K562 (cell line): ENCODE results near the gene COL1A1. TPM values are rescaled to one million over a fixed set of nuclear protein-coding genes. Genes with fewer than 3 reads are reported as not detected.
A peak's percentile ranks its signal among the peaks of the same experiment; 100 is the strongest.

Experiments used
- ARHGAP35 ChIP-seq: fragments of 450-650 bp; IDR thresholded peaks from 2 replicates; pipeline ENCODE4 v1.6.1; 2018; ENCODE audit not compliant: partially characterized antibody
- ARNT ChIP-seq, 2 experiments: fragments of 450-650 bp; IDR thresholded peaks; 2 replicates each; pipeline ENCODE4 v1.6.1; 2016; ENCODE audit warnings: mild to moderate bottlenecking in 1 of 2
- CAMTA2 ChIP-seq: fragments of 250-450 bp; sonication (Bioruptor Pico); conservative IDR thresholded peaks from 2 replicates; pipeline ENCODE4 v1.5.1; 2022
- EWSR1 ChIP-seq: fragments of 450-650 bp; IDR thresholded peaks from 2 replicates; pipeline ENCODE4 v1.6.1; 2018; ENCODE audit warnings: borderline replicate concordance, mild to moderate bottlenecking, low read depth, moderate library complexity; ENCODE audit not compliant: partially characterized antibody
- MCM7 ChIP-seq, 2 experiments: fragments of 450-650 bp; IDR thresholded peaks; 2 replicates each; pipeline ENCODE4 v1.6.1; 2016 to 2018
- NBN ChIP-seq: fragments of 450-650 bp; IDR thresholded peaks from 2 replicates; pipeline ENCODE4 v1.6.1; 2016; ENCODE audit warnings: low read depth, mild to moderate bottlenecking
- NFIX ChIP-seq: fragments of 250-450 bp; sonication (Bioruptor Pico); IDR thresholded peaks from 2 replicates; pipeline ENCODE4 v1.4.0; 2020; ENCODE audit warnings: low read depth, mild to moderate bottlenecking, moderate library complexity
- NR2C2 ChIP-seq, 2 experiments: fragments of 200-800 bp in 1 of 2; sonication (Bioruptor generic) in 1 of 2; sonication (generic) in 1 of 2; formaldehyde crosslinking in 1 of 2; IDR thresholded peaks; 2 replicates each; pipeline versions ENCODE4 v1.6.1 to v1.8.0; 2016 to 2022; ENCODE audit warnings: mild to moderate bottlenecking in 1 of 2, missing compliant biosample characterization in 1 of 2, missing genetic modification characterization in 1 of 2, missing genetic modification reagents in 1 of 2
- OTX1 ChIP-seq: fragments of 450-650 bp; formaldehyde crosslinking; IDR thresholded peaks from 2 replicates; pipeline ENCODE4 v1.4.0; 2022; ENCODE audit warnings: mild to moderate bottlenecking
- POLR3G ChIP-seq: IDR thresholded peaks from 2 replicates; pipeline ENCODE4 v1.6.1; 2011; ENCODE audit not compliant: insufficient read length, insufficient replicate concordance; ENCODE audit errors: extremely low read depth
- RBFOX2 ChIP-seq: fragments of 200-400 bp; formaldehyde crosslinking; IDR thresholded peaks from 2 replicates; pipeline ENCODE4 v1.6.1; 2017; ENCODE audit warnings: low read depth, mild to moderate bottlenecking, low read length, moderate library complexity
- RFX7 ChIP-seq: fragments of 250-450 bp; sonication (Bioruptor Pico); IDR thresholded peaks from 2 replicates; pipeline ENCODE4 v1.5.1; 2021; ENCODE audit warnings: mild to moderate bottlenecking
- SETDB1 ChIP-seq: IDR thresholded peaks from one replicate; pipeline ENCODE4 v1.6.1; 2012; ENCODE audit warnings: low read length, control low read depth, inconsistent platforms
- SNIP1 ChIP-seq: fragments of 450-650 bp; IDR thresholded peaks from 2 replicates; pipeline ENCODE4 v1.7.1; 2017; ENCODE audit warnings: low read depth, mild to moderate bottlenecking
- SRSF3 ChIP-seq: fragments of 200-400 bp; formaldehyde crosslinking; IDR thresholded peaks from 2 replicates; pipeline ENCODE4 v1.6.1; 2016; ENCODE audit warnings: mild to moderate bottlenecking, low read length, moderate library complexity; ENCODE audit not compliant: insufficient read depth
- TAF9B ChIP-seq: fragments of 450-650 bp; IDR thresholded peaks from 2 replicates; pipeline ENCODE4 v1.6.1; 2018; ENCODE audit warnings: mild to moderate bottlenecking; ENCODE audit not compliant: partially characterized antibody
- ZC3H8 ChIP-seq: fragments of 450-650 bp; IDR thresholded peaks from 2 replicates; pipeline ENCODE4 v1.6.1; 2017
- ZFP1 ChIP-seq: fragments of 450-650 bp; formaldehyde crosslinking; IDR thresholded peaks from 2 replicates; pipeline ENCODE4 v1.4.0; 2020; ENCODE audit warnings: mild to moderate bottlenecking, mixed read lengths
- ZFP30 ChIP-seq: fragments of 250-450 bp; sonication (Bioruptor Pico); IDR thresholded peaks from 2 replicates; pipeline ENCODE4 v1.8.0; 2022; ENCODE audit warnings: moderate library complexity, mild to moderate bottlenecking, inconsistent platforms, borderline replicate concordance
- polyA plus RNA-seq, 8 experiments: library from polyadenylated mRNA; depleted of rRNA in 4 of 8; stranded (reverse) in 5 of 8; unstranded in 3 of 8; fragments of >200 nt; fragmentation: Nextera tagmentation in 2 of 8; fragmentation: Illumina TruSeq in 1 of 8; extraction: Ambion mirVana in 2 of 8; extraction: Trizol in 1 of 8; gene quantifications; 2 replicates each; pipeline versions ENCODE4 v1.2.1 to v1.2.3, GENCODE V29; 2011 to 2014; ENCODE audit warnings: inconsistent platforms in 1 of 8, missing spikeins in 1 of 8
- total RNA-seq, 7 experiments: library from RNA; depleted of rRNA in 6 of 7; stranded (reverse); fragments of >200 nt in 6 of 7; fragmentation: Illumina TruSeq in 2 of 7; extraction: Trizol in 2 of 7; gene quantifications; 2 replicates each; pipeline versions ENCODE4 v1.2.1 to v1.2.3, GENCODE V29; 2011 to 2021; ENCODE audit warnings: low replicate concordance in 1 of 7
- TF ChIP-seq, protein P1 (sequence below): sonication (generic); formaldehyde crosslinking; IDR thresholded peaks from 2 replicates; pipeline ENCODE4 v1.9.0; 2022; ENCODE audit warnings: mild to moderate bottlenecking, missing genetic modification reagents
- TF ChIP-seq, protein P2 (sequence below): fragments of 450-650 bp; IDR thresholded peaks from 2 replicates; pipeline ENCODE4 v1.6.1; 2017; ENCODE audit warnings: mild to moderate bottlenecking, moderate library complexity
- TF ChIP-seq, protein P3 (sequence below): fragments of 250-450 bp; sonication (Bioruptor Pico); IDR thresholded peaks from 2 replicates; pipeline ENCODE4 v1.4.0; 2020; ENCODE audit warnings: mild to moderate bottlenecking
- TF ChIP-seq, protein P4 (sequence below): fragments of 250-450 bp; sonication (Bioruptor Pico); IDR thresholded peaks from 2 replicates; pipeline ENCODE4 v1.8.0; 2022; ENCODE audit warnings: inconsistent platforms, mild to moderate bottlenecking, moderate library complexity, borderline replicate concordance
- TF ChIP-seq, protein P5 (sequence below): sonication (generic); formaldehyde crosslinking; IDR thresholded peaks from 2 replicates; pipeline ENCODE4 v1.5.0; 2020; ENCODE audit warnings: missing genetic modification reagents

Gene COL1A1
- total and polyA plus RNA-seq, 9 of the 15 experiments (the other 6 are each of a cell fraction or from before 2014, with no cell fraction given): 0.04 to 3.4 (median 0.18) TPM

DNA sequence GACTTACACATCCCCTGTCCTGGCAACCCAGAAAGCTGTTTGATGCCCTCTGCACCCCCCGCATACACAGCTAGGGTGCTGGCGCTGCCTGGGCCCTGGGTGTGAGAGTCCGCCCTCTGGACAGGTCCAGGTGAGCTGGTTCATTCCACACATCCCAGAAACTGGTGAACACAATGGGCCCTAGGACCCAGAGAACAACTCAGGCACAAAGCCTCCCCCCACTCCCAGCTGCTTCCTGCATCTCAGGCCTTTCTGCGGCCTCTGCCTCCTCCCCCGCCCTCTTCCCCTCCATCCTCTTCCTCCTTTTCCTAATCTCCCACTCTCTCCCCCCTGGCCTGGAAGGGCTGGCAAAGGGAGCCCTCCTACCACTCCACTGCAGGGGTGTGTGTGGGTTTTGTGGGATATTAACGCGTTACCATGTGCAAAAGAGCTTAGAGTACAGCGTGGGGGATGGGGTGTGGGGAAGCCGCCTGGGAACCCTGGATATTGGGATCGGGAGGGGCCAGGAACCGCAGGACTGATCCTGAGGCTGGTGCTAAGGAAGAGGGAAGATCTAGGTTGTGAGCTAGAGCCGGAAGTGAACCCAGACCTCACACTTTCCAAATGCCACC is 49.4 kb downstream of the COL1A1 start (continued):
- TF ChIP-seq SRSF3 (no peak), ARHGAP35 (no peak), ZC3H8 (no peak), SNIP1 (no peak), RFX7 (CRISPR knock-in tag) (no peak), ZFP30 (CRISPR knock-in tag) (no peak), NBN (peak; percentile 90), ZFP1 (no peak), SETDB1 (no peak), NR2C2 (CRISPR knock-in tag; IDR thresholded peaks at IDR 0.05) (no peak), NR2C2 (tag; IDR thresholded peaks at IDR 0.05) (0 out of 2 replicates have a peak, but pooled peaks have one; percentile 4), RBFOX2 (no peak; the same call in none of the 2 replicates), TAF9B (no peak), ARNT (IDR thresholded peaks at IDR 0.05) (0 out of 4 replicates have a peak, but pooled peaks of 1 of the 2 experiments have one; percentile 43), EWSR1 (no peak), NFIX (no peak), OTX1 (CRISPR knock-in tag) (0 out of 2 replicates have a peak, but pooled peaks have one; percentile 31), CAMTA2 (CRISPR knock-in tag) (no peak), POLR3G (no peak), MCM7 (IDR thresholded peaks at IDR 0.05) (no peak)
- TF ChIP-seq, protein P1, sequence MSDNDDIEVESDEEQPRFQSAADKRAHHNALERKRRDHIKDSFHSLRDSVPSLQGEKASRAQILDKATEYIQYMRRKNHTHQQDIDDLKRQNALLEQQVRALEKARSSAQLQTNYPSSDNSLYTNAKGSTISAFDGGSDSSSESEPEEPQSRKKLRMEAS (CRISPR knock-in tag): peak; percentile 54; the same call in 1 of the 2 replicates
- TF ChIP-seq, protein P2, sequence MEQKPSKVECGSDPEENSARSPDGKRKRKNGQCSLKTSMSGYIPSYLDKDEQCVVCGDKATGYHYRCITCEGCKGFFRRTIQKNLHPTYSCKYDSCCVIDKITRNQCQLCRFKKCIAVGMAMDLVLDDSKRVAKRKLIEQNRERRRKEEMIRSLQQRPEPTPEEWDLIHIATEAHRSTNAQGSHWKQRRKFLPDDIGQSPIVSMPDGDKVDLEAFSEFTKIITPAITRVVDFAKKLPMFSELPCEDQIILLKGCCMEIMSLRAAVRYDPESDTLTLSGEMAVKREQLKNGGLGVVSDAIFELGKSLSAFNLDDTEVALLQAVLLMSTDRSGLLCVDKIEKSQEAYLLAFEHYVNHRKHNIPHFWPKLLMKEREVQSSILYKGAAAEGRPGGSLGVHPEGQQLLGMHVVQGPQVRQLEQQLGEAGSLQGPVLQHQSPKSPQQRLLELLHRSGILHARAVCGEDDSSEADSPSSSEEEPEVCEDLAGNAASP: no peak
- TF ChIP-seq, protein P3, sequence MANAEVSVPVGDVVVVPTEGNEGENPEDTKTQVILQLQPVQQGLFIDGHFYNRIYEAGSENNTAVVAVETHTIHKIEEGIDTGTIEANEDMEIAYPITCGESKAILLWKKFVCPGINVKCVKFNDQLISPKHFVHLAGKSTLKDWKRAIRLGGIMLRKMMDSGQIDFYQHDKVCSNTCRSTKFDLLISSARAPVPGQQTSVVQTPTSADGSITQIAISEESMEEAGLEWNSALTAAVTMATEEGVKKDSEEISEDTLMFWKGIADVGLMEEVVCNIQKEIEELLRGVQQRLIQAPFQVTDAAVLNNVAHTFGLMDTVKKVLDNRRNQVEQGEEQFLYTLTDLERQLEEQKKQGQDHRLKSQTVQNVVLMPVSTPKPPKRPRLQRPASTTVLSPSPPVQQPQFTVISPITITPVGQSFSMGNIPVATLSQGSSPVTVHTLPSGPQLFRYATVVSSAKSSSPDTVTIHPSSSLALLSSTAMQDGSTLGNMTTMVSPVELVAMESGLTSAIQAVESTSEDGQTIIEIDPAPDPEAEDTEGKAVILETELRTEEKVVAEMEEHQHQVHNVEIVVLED (CRISPR knock-in tag): no peak
- TF ChIP-seq, protein P4, sequence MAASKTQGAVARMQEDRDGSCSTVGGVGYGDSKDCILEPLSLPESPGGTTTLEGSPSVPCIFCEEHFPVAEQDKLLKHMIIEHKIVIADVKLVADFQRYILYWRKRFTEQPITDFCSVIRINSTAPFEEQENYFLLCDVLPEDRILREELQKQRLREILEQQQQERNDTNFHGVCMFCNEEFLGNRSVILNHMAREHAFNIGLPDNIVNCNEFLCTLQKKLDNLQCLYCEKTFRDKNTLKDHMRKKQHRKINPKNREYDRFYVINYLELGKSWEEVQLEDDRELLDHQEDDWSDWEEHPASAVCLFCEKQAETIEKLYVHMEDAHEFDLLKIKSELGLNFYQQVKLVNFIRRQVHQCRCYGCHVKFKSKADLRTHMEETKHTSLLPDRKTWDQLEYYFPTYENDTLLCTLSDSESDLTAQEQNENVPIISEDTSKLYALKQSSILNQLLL (CRISPR knock-in tag): no peak
- TF ChIP-seq, protein P5, sequence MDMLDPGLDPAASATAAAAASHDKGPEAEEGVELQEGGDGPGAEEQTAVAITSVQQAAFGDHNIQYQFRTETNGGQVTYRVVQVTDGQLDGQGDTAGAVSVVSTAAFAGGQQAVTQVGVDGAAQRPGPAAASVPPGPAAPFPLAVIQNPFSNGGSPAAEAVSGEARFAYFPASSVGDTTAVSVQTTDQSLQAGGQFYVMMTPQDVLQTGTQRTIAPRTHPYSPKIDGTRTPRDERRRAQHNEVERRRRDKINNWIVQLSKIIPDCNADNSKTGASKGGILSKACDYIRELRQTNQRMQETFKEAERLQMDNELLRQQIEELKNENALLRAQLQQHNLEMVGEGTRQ: no peak
